Ishikawa (cell line): ENCODE measurements around the gene FXYD7.
A peak's percentile ranks its signal among the peaks of the same experiment; 100 is the strongest.

ENCODE experiments used
- CEBPB ChIP-seq: IDR thresholded peaks from 2 replicates; pipeline ENCODE4 v1.6.1; 2012
- CREB1 ChIP-seq: IDR thresholded peaks from 2 replicates; pipeline ENCODE4 v1.6.1; 2012; ENCODE audit warnings: low read depth
- EGR1 ChIP-seq: IDR thresholded peaks from 2 replicates; pipeline ENCODE4 v1.6.1; 2012
- EP300 ChIP-seq: IDR thresholded peaks from 2 replicates; pipeline ENCODE4 v1.6.1; 2012; ENCODE audit warnings: borderline replicate concordance
- FOXM1 ChIP-seq: IDR thresholded peaks from 2 replicates; pipeline ENCODE4 v1.6.1; 2012; ENCODE audit warnings: low read depth, borderline replicate concordance
- NFIC ChIP-seq: IDR thresholded peaks from 2 replicates; pipeline ENCODE4 v1.6.1; 2012
- RAD21 ChIP-seq: IDR thresholded peaks from 2 replicates; pipeline ENCODE4 v1.6.1; 2012; ENCODE audit warnings: low read depth
- TAF1 ChIP-seq: IDR thresholded peaks from 2 replicates; pipeline ENCODE4 v1.6.1; 2012; ENCODE audit warnings: low read depth, mild to moderate bottlenecking
- TCF12 ChIP-seq: IDR thresholded peaks from 2 replicates; pipeline ENCODE4 v1.6.1; 2012; ENCODE audit warnings: low read depth
- TEAD4 ChIP-seq: IDR thresholded peaks from 2 replicates; pipeline ENCODE4 v1.6.1; 2012
- YY1 ChIP-seq: IDR thresholded peaks from 2 replicates; pipeline ENCODE4 v1.6.1; 2012; ENCODE audit warnings: low read depth
- ZBTB7A ChIP-seq: IDR thresholded peaks from 2 replicates; pipeline ENCODE4 v1.6.1; 2012; ENCODE audit warnings: low read depth
- TF ChIP-seq, protein P1 (sequence below): IDR thresholded peaks from 2 replicates; pipeline ENCODE4 v1.6.1; 2012; ENCODE audit warnings: low read depth, mild to moderate bottlenecking
- TF ChIP-seq, protein P2 (sequence below): IDR thresholded peaks from 2 replicates; pipeline ENCODE4 v1.6.1; 2012
- TF ChIP-seq, protein P3 (sequence below): IDR thresholded peaks from 2 replicates; pipeline ENCODE4 v1.6.1; 2012

FXYD7 gene

DNA sequence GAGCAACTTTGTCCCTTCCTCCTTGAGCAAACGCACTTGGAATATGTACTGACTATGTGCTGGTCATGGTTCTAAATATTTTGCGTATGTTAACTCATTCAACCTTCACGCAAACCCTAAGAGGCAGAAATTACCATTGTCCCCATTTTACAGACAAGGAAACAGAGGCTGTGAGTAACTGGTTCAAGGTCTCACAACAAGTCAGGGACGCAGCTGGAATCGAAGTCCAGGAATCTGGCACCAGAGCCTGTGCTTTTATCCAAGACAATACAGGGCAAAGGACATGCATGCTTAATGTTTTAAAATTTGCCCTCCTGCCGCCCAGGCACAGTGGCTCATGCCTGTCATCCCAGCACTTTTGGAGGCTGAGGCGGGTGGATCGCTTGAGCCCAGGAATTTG, 16.6 kb downstream of the FXYD7 start:
- TF ChIP-seq ZBTB7A (no peak), RAD21 (no peak), YY1 (no peak), TCF12 (no peak), NFIC (no peak), FOXM1 (no peak)
- TF ChIP-seq, protein P1, sequence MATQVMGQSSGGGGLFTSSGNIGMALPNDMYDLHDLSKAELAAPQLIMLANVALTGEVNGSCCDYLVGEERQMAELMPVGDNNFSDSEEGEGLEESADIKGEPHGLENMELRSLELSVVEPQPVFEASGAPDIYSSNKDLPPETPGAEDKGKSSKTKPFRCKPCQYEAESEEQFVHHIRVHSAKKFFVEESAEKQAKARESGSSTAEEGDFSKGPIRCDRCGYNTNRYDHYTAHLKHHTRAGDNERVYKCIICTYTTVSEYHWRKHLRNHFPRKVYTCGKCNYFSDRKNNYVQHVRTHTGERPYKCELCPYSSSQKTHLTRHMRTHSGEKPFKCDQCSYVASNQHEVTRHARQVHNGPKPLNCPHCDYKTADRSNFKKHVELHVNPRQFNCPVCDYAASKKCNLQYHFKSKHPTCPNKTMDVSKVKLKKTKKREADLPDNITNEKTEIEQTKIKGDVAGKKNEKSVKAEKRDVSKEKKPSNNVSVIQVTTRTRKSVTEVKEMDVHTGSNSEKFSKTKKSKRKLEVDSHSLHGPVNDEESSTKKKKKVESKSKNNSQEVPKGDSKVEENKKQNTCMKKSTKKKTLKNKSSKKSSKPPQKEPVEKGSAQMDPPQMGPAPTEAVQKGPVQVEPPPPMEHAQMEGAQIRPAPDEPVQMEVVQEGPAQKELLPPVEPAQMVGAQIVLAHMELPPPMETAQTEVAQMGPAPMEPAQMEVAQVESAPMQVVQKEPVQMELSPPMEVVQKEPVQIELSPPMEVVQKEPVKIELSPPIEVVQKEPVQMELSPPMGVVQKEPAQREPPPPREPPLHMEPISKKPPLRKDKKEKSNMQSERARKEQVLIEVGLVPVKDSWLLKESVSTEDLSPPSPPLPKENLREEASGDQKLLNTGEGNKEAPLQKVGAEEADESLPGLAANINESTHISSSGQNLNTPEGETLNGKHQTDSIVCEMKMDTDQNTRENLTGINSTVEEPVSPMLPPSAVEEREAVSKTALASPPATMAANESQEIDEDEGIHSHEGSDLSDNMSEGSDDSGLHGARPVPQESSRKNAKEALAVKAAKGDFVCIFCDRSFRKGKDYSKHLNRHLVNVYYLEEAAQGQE, result no peak
- TF ChIP-seq, protein P2, sequence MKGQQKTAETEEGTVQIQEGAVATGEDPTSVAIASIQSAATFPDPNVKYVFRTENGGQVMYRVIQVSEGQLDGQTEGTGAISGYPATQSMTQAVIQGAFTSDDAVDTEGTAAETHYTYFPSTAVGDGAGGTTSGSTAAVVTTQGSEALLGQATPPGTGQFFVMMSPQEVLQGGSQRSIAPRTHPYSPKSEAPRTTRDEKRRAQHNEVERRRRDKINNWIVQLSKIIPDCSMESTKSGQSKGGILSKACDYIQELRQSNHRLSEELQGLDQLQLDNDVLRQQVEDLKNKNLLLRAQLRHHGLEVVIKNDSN, result no peak

DNA sequence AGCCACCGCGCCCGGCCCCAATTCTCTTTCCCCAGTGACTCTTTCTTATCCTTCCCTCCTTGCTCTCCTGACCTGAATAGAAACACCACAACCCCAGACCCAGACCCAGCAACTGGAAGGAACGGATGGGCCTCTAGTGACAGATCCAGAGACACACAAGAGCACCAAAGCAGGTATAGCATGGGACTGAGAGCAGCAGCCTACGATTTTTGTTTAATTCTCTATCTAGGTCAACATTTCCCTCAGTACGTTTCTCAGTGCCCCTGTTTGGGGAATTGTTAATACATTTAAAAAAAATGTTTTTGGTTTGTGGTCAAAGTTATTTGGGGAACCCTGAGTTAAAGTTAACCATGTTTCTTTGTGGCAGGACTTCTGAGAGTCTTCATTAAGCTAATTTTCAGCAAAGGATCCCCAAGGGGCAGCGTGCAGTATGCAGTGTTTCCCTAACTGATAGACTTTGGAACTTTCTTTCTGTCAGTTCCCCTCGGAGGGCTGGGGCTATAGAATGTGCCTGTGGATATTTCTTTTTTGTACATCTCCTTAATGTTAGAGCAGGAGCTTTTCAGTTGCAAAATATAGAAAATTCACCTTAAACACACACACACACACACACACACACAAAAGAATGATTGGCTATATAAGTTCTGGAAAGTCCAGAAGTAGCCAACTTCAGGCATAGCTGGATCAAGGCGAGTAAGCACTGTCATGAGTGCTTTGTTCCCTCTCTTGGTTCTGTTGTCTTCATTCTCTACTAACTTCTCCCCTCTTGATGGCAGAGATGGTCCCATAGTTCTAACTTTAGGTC, 17.8 kb downstream of the FXYD7 start:
- no peak for TF ChIP-seq EP300
- TF ChIP-seq TEAD4, result no peak
- TF ChIP-seq, protein P1, result no peak
- TF ChIP-seq ZBTB7A, result no peak
- TF ChIP-seq RAD21, result no peak

DNA sequence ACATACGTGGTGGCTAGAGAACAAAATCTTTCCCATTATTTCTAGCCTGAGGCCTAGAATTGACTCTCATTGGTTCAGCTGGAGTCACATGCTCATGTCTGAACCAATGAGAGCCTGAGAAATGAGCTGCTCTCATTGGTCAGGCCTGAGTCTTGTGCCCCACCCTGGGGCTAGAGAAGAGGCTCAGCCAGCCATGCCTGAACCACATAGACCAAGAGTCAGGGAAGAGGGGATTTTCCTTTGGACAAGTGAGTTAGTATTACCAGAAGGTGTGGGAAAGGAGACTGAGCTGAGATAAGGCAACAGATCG, 18.3 kb downstream of the FXYD7 start:
- TF ChIP-seq, protein P2, result peak; percentile 67
- no peak for TF ChIP-seq RAD21

GRCh38 chr19:35162471-35163326, 19.6 kb downstream of the FXYD7 start:
- TF ChIP-seq YY1 (no peak), TEAD4 (peak; percentile 76), EP300 (peak; percentile 27; the same call in 1 of the 2 replicates), TAF1 (no peak)
- TF ChIP-seq, protein P3, sequence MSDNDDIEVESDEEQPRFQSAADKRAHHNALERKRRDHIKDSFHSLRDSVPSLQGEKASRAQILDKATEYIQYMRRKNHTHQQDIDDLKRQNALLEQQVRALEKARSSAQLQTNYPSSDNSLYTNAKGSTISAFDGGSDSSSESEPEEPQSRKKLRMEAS, result no peak

DNA sequence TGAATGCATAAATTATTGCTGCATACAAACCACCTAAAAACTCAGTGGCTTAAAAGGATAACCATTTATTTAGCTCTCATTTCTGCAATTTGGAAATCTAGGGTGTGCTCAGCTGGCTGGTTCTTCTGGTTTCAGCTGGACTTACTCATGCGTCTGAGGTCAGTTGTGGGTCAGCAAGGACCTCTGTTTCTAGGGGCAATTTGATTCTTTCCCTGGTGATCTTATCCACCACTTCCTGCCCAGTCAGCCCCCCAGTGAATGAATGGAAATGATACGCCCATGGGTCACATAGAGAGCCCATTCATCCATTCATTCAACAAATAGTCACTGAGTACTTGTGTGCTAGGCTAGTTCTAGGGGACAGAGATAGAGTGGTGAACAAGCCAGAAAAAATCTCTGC, 21.4 kb downstream of the FXYD7 start:
- TF ChIP-seq EP300 (no peak), ZBTB7A (no peak), CEBPB (no peak), NFIC (no peak), FOXM1 (no peak), CREB1 (no peak), TEAD4 (no peak), EGR1 (no peak), TAF1 (no peak), YY1 (no peak), TCF12 (no peak), RAD21 (no peak)
- TF ChIP-seq, protein P3, result no peak
- TF ChIP-seq, protein P2, result no peak
- TF ChIP-seq, protein P1, result no peak
